ENCODE results near the gene FSTL4. TPM values are rescaled to one million over a fixed set of nuclear protein-coding genes. Genes with fewer than 3 reads are reported as not detected.

The FSTL4 gene
- total RNA-seq, 2 donors from 2014 or later: 0.26 to 1.3 TPM

DNA sequence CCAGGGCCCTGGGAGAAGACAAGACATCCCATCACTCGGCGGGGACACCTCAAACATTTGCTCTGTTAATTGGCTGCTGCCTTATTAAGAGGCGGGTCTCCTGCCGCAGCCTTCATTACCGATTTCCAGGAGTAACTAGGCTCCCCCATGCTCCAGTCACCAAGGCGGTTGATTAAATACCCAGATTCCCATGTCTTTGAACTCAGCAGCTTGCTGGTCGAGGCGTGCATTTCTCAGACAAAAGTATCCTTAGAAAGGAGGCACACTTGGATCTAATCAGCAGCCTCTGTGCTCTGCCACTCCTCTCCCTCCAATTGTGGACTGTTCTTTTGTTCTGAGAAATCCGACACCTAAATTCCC, 228.8 kb downstream of the FSTL4 start:
- intact Hi-C loops (cut with DNase I): no loop called here
- H3K27ac ChIP-seq: no peak overlapping the region
- WGBS, 2 donors: 62 to 63% methylated on average over 9 of the region's 9 CpGs
- H3K4me3 ChIP-seq: no peak overlapping the region
- no peaks in the 10 kb centered on the region for H3K36me3 ChIP-seq (replicated peaks in 1 of 2; ENCODE audit: insufficient read depth in 1 of 2, low read depth in 2 of 2)
- no peaks in the 10 kb centered on the region for H3K9me3 ChIP-seq
- no peaks in the 10 kb centered on the region for H3K4me1 ChIP-seq
- TF ChIP-seq, protein P1, sequence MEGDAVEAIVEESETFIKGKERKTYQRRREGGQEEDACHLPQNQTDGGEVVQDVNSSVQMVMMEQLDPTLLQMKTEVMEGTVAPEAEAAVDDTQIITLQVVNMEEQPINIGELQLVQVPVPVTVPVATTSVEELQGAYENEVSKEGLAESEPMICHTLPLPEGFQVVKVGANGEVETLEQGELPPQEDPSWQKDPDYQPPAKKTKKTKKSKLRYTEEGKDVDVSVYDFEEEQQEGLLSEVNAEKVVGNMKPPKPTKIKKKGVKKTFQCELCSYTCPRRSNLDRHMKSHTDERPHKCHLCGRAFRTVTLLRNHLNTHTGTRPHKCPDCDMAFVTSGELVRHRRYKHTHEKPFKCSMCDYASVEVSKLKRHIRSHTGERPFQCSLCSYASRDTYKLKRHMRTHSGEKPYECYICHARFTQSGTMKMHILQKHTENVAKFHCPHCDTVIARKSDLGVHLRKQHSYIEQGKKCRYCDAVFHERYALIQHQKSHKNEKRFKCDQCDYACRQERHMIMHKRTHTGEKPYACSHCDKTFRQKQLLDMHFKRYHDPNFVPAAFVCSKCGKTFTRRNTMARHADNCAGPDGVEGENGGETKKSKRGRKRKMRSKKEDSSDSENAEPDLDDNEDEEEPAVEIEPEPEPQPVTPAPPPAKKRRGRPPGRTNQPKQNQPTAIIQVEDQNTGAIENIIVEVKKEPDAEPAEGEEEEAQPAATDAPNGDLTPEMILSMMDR (IDR thresholded peaks at IDR 0.05): no peak
- no peak for TF ChIP-seq POLR2A (IDR thresholded peaks at IDR 0.05)
- DNase-seq (no peak), ATAC-seq (no peak)
- no peaks in the 10 kb centered on the region for H3K27me3 ChIP-seq

DNA sequence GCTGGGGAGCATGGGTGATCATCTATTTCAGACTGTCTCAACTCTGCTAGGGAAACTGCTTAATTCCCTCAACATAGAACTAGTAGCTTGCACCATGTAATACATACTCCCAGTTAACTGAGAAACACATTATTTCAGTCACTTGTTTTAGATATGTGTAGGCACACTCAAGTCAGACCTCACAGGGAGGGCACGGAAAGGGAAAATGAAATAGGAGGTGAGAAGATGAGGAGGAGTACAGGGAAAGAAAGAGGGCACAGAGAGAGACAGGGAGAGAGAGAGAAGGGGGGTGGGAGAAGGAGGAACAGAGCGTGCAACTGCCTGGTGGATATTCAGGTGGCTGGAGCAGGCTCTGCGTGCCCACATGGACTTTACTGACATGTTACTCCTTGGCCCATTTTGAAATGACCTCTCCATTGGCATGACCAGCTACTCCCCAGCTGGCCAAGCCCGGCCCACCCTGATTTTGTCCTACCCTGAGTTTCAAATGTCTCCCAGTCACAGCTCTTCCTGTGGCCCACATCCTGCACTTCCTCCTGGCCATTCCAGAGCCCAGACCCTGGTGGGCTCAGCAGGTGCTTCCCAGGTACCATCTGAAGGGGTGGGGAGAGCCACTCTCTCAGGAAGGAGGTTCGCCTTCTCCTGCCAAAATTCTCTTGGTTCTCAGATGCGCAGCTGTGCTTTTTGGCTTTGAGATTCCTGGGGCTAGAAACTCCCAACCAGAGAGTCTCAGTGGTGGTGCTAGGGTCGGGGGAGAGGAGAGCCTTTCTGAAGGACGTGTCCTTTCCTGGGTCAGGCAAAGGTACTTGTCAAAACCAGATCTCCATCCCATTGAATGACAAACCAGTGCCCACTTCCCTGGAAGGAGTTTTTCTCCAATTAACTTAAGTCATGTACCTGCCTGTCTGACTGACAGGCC, 229.4 kb downstream of the FSTL4 start:
- no peak for DNase-seq
- intact Hi-C loops (cut with DNase I): no loop called here
- 76 to 79% methylated on average over 8 of the region's 8 CpGs for WGBS, 2 donors
- ATAC-seq: no peak
- H3K4me3 ChIP-seq: no peak overlapping the region
- H3K4me1 ChIP-seq: no peaks in the 10 kb centered on the region
- TF ChIP-seq, protein P1 (IDR thresholded peaks at IDR 0.05): no peak
- TF ChIP-seq POLR2A (IDR thresholded peaks at IDR 0.05): no peak
- no peaks in the 10 kb centered on the region for H3K36me3 ChIP-seq (replicated peaks in 1 of 2; ENCODE audit: insufficient read depth in 1 of 2, low read depth in 2 of 2)
- no peak overlapping the region for H3K27ac ChIP-seq
- no peaks in the 10 kb centered on the region for H3K9me3 ChIP-seq
- no peaks in the 10 kb centered on the region for H3K27me3 ChIP-seq

DNA sequence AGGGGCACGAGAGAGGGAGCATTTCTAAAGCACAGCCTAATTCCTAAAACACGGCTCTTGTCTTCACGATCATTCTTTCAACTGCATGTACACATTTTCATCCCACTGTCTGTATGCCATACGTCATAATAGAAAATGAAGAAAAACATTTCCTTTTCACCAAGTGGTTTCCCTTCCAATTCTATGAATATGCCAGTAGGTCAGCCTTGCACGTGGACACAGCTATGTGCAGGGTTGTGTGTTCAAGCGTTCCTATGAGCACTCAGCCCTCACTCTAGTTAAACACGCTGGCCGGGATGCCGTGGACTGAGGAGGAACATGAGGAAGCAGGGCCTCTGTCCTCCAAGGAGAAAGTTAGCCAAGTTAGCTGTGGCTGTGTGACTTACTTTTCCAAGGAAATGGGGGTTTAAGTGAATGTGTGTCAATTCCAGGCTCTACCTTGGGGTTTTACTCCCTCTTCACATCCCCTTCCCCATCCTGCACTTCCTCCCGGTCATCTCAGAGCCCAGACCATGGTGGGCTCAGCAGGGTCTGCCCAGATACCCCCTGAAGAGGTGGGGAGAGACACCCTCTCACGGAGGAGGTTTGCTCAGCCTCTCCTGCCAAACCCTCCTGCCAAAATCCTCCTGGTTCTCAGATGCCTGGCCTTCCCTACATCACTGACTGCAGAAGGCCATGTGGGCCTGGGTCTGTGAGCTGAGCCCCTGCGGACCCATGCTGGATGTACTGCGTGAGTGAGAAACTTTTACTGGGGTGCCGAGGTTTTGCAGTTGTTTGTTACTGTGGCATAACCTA, 230.6 kb downstream of the FSTL4 start:
- intact Hi-C loops (cut with DNase I): no loop called here
- ATAC-seq: no peak
- DNase-seq: no peak
- Histone ChIP-seq H3K27me3 (no peaks in the 10 kb centered on the region), H3K27ac (no peak overlapping the region), H3K4me3 (no peak overlapping the region), H3K4me1 (no peaks in the 10 kb centered on the region), H3K9me3 (no peaks in the 10 kb centered on the region), H3K36me3 (replicated peaks in 1 of 2; ENCODE audit: insufficient read depth in 1 of 2, low read depth in 2 of 2) (no peaks in the 10 kb centered on the region)
- TF ChIP-seq POLR2A (IDR thresholded peaks at IDR 0.05): no peak
- TF ChIP-seq, protein P1 (IDR thresholded peaks at IDR 0.05): no peak
- 76 to 78% methylated on average over 14 of the region's 14 CpGs for WGBS, 2 donors

DNA sequence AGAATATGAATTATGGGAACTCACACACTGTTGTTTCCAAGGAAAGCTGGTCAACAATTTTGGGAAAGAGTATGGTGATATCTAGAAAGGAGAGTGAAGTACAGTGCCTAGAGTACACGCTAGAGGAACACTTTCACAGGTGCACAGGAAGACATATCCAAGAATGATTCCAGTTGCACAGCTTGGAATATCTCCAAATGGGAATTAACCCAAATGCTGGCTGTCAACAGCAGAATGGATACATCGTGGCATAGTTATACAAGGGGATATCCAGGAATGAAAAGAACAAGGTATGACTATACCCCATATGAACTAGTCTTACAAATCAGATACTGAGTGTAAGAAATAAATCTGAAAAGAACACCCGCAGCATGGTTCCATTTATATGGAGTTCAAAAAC, 231.3 kb downstream of the FSTL4 start:
- Histone ChIP-seq H3K36me3 (replicated peaks in 1 of 2; ENCODE audit: insufficient read depth in 1 of 2, low read depth in 2 of 2) (no peaks in the 10 kb centered on the region), H3K4me1 (no peaks in the 10 kb centered on the region), H3K9me3 (no peaks in the 10 kb centered on the region), H3K27ac (no peak overlapping the region), H3K27me3 (no peaks in the 10 kb centered on the region), H3K4me3 (no peak overlapping the region)
- WGBS, 2 donors: 45 to 48% methylated on average over 3 of the region's 3 CpGs
- TF ChIP-seq POLR2A (IDR thresholded peaks at IDR 0.05): no peak
- TF ChIP-seq, protein P1 (IDR thresholded peaks at IDR 0.05): no peak
- no peak for ATAC-seq
- intact Hi-C loops (cut with DNase I): no loop called here
- peak in 1 of 4 donors; percentile 17 for DNase-seq

Measured in body of pancreas (tissue), 4 donors.